ENCODE data around the gene PTPRN2. TPM values are rescaled to one million over a fixed set of nuclear protein-coding genes. Genes with fewer than 3 reads are reported as not detected.

Gene PTPRN2
- total and polyA plus RNA-seq, 2 donors (not counting 3 experiments of a cell fraction or from before 2014, with no cell fraction given): 0.62 to 0.88 TPM

DNA sequence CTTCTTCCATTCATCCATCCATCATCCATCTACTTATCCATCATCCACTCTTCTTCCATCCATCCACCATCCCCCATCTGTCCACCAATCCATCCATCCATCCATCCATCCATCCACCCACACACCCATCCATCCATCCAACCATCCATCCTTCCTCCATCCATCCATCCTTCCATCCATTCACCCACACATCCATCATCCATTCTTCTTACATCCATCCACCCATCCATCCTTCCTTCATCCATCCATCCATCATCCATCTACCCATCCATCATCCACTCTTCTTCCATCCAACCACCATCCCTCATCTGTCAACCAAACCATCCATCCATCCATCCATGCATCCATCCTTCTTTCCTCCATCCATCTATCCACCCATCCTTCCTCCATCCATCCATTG is 821.5 kb downstream of the PTPRN2 start:
- Histone ChIP-seq H3K4me2 (ENCODE audit: insufficient read depth, low read length) (no peak overlapping the region), H3K27ac (ENCODE audit: insufficient read depth, low read depth, low read length) (no peak overlapping the region), H2AFZ (ENCODE audit: low read depth, low read length) (no peak overlapping the region), H3K27me3 (ENCODE audit: control insufficient read depth in 2 of 2, insufficient read depth in 2 of 2, low read length in 2 of 2) (no peaks in the 10 kb centered on the region), H3K4me3 (replicated peaks in 1 of 3; ENCODE audit: insufficient read depth in 1 of 3, low read depth in 1 of 3, low read length in 3 of 3) (no peak overlapping the region), H3K79me2 (ENCODE audit: control insufficient read depth, insufficient read depth, low read length) (no peaks in the 10 kb centered on the region), H3K9me1 (replicated peaks; ENCODE audit: control insufficient read depth, extremely low read depth, insufficient read depth, low read length) (no peaks in the 10 kb centered on the region), H4K20me1 (replicated peaks; ENCODE audit: control insufficient read depth, extremely low read depth, insufficient read depth, low read length) (no peaks in the 10 kb centered on the region), H3K9me3 (replicated peaks; ENCODE audit: control insufficient read depth, insufficient read depth, low read length) (peaks cover 13% of the 10 kb centered on the region), H3K9ac (replicated peaks; ENCODE audit: extremely low read depth, insufficient read depth, low read length) (no peak overlapping the region), H3K36me3 (ENCODE audit: control insufficient read depth in 2 of 2, extremely low read depth in 1 of 2, insufficient read depth in 2 of 2, low read length in 2 of 2) (no peaks in the 10 kb centered on the region), H3K4me1 (ENCODE audit: control insufficient read depth, extremely low read depth, insufficient read depth, low read length) (no peaks in the 10 kb centered on the region)
- no TSS peak for BruUV-seq (replicated peaks)
- FAIRE-seq (no peak), DNase-seq (ENCODE audit: low read depth, low spot score) (no peak)
- dilution Hi-C loops (cut with MboI; ENCODE audit: extremely low pct_ligation_motif_present, low sequenced_read_pairs): no loop called here
- TF ChIP-seq MYC (IDR thresholded peaks at IDR 0.05; ENCODE audit: low read depth, low read length) (no peak), JUN (IDR thresholded peaks at IDR 0.05; ENCODE audit: borderline replicate concordance, insufficient read depth, insufficient read length, low read depth) (no peak), POLR2AphosphoS5 (IDR thresholded peaks at IDR 0.05; ENCODE audit: insufficient read depth, low read depth, low read length) (no peak), GATA2 (IDR thresholded peaks at IDR 0.05; ENCODE audit: insufficient read depth, insufficient read length, low read depth, low read length) (no peak), FOS (IDR thresholded peaks at IDR 0.05; ENCODE audit: borderline replicate concordance, insufficient read depth, low read length) (no peak), POLR2A (IDR thresholded peaks at IDR 0.05; ENCODE audit: low read depth, low read length) (no peak), EZH2 (IDR thresholded peaks at IDR 0.05; ENCODE audit: borderline replicate concordance, low read depth, low read length, severe bottlenecking) (no peak)
- TF ChIP-seq, protein P1, sequence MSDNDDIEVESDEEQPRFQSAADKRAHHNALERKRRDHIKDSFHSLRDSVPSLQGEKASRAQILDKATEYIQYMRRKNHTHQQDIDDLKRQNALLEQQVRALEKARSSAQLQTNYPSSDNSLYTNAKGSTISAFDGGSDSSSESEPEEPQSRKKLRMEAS (IDR thresholded peaks at IDR 0.05; ENCODE audit: insufficient read depth, insufficient read length): no peak
- TF ChIP-seq, protein P2, sequence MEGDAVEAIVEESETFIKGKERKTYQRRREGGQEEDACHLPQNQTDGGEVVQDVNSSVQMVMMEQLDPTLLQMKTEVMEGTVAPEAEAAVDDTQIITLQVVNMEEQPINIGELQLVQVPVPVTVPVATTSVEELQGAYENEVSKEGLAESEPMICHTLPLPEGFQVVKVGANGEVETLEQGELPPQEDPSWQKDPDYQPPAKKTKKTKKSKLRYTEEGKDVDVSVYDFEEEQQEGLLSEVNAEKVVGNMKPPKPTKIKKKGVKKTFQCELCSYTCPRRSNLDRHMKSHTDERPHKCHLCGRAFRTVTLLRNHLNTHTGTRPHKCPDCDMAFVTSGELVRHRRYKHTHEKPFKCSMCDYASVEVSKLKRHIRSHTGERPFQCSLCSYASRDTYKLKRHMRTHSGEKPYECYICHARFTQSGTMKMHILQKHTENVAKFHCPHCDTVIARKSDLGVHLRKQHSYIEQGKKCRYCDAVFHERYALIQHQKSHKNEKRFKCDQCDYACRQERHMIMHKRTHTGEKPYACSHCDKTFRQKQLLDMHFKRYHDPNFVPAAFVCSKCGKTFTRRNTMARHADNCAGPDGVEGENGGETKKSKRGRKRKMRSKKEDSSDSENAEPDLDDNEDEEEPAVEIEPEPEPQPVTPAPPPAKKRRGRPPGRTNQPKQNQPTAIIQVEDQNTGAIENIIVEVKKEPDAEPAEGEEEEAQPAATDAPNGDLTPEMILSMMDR (IDR thresholded peaks at IDR 0.05; ENCODE audit: extremely low read depth in 1 of 2, insufficient read depth in 1 of 2, low read depth in 1 of 2, low read length in 2 of 2): no peak
- ChIA-PET CTCF (no interaction called here), POLR2A (no interaction called here)
- intact Hi-C loops (cut with micrococcal nuclease): no loop called here

Data from endothelial cell of umbilical vein (primary cell).